ENCODE results near the gene EP400.
"Not testable (repeated sequence)": the region's sequence is repeated elsewhere in the genome, so short reads cannot be mapped to it uniquely, and the experiment has no call there.

The EP400 gene

DNA sequence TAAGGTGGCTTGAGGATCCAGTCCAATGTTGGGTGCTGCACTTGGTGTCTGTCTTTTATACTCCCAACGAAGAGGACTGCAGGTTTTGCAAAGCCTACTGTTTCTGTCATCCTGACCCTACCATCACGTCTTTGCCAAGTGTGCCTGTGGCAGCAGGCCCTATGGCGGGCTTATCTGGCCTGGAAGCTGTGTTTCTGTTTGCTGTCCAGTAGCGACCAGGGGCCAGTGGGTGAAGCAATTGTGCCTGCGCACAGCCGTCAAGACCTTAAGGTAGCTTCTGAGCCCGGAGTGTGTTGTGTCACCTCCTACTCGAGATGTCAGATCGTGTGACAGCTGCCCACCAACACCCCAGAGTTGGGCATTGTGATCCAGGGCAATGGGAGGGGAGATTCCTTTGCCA, 131.7 kb downstream of the EP400 start:
- DNase-seq (ENCODE audit: low read depth in 2 of 3, low spot score in 2 of 3): no peak

DNA sequence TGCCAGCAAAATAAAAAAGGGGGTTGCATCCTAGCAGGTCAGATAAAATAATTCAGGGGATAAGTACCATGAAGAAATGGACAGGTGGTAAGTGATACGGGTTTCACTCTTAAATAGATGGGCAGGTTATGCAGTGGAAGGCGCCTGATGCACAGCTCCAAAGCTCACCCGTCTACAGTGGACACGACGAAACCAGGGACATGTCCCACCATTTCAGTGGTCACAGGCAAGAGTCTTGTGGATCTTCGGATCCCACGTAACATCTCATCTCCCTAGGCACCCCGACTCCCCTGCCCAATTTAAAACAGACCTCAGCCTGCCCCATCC, 133.8 kb downstream of the EP400 start:
- no peak for DNase-seq (ENCODE audit: low read depth in 2 of 3, low spot score in 2 of 3)

DNA sequence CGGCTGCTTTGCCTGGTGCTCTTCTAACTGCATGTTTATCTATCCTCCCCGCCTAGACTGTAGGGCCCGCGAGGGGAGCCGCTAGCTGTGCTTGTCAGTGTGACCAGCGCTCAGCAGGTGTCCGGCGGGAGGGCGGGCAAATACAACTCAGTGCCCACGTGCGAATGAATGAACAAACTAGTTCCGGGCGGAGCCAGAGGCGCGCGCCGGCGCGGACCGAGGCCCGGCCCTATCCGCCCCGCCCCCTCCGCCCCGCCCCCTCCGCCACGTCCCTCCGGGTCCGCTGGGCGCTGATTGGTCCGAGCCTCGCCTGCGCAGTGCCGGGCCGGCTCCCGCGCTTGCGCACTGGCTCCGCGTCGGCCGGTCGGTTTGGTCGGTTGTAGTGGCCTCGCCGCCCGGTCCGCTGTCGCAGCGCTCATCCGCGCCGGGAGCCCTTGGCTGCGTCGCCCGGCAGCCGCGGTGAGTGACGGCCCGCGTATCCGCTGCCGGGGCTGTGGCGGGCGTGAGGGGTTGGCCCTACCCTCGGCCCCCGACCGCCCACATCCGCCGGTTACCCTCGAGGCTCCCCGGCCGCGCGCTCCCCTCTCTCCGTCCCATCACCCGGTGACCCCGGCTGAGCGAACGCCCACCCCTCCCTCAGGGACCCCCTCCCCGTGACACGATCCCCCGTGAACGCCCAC, 134.3 kb downstream of the EP400 start:
- DNase-seq (ENCODE audit: low read depth in 2 of 3, low spot score in 2 of 3): peak; percentile 63 to 83 (median 81)

DNA sequence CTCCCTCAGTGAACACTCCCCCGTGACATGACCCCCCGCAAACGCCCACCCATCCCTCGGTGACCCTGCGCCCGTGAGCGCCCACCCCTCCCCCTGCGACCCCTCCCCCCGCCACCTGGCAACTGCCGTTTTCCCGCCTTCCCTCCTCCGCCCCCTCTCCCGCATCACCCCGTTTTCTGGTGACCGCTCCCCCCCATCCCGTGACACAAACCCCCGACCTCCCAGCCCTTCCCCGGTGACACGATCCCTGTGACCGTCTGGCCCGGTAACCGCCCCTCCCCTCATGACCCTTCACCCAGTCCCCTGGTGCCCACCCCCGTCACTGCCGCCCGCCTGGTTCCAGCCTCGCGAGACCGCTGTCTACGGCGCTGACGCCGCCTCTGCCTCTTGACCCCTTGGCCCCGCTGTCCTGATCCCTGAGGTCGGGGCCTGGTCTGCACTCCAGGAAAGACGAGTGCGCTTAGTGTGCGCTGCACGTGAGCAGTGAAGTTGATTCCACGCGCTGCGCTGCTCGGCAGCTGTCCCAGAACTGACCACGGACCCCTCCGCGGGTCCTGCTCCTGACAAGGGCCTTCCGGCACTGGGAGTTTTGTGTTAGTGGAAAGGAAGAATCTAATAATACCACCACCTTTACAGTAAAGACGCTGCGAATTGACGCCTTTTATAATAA, 135.0 kb downstream of the EP400 start:
- DNase-seq (ENCODE audit: low read depth in 2 of 3, low spot score in 2 of 3): peak; percentile 25 to 29 (median 27)

DNA sequence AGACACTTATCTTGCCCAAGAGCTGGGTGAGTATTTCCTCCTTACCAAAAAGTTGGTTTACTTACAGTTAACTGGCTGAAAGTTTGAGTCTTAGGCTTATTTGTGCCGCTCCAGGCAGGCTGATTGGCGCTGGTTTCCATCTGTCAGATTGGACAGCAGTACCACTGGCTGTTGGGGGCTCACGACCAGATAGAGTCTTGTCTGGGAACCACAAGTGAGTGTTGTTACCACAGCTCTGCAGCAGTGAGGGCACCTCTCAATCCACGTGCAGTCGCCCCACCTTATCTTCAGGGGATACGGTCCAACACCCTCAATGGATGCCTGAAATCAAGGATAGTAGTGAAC, 135.5 kb downstream of the EP400 start:
- DNase-seq (ENCODE audit: low read depth in 2 of 3, low spot score in 2 of 3): no peak

DNA sequence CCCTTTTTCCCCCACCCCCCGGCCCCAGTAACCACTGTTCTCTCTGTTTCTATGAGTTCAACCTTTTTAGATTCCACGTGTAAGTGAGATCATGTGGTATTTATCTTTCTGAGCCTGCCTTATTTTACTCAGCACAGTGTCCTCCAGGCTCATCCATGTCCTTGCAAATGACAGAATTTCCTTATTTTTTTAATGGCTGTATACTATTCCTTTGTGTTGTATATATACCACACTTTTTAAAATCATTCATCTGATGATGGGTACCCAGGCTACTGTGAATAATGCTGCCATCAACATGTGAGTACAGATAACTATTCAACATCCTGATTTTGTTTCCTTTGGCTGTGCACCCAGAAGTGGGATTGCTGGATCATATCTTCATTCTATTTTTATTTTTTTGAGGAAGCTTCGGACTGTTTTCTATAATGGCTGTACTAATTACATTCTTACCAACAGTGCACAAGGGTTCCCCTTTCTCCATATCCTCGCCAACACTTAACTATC, 139.7 kb downstream of the EP400 start:
- DNase-seq (ENCODE audit: low read depth in 2 of 3, low spot score in 2 of 3): no peak

DNA sequence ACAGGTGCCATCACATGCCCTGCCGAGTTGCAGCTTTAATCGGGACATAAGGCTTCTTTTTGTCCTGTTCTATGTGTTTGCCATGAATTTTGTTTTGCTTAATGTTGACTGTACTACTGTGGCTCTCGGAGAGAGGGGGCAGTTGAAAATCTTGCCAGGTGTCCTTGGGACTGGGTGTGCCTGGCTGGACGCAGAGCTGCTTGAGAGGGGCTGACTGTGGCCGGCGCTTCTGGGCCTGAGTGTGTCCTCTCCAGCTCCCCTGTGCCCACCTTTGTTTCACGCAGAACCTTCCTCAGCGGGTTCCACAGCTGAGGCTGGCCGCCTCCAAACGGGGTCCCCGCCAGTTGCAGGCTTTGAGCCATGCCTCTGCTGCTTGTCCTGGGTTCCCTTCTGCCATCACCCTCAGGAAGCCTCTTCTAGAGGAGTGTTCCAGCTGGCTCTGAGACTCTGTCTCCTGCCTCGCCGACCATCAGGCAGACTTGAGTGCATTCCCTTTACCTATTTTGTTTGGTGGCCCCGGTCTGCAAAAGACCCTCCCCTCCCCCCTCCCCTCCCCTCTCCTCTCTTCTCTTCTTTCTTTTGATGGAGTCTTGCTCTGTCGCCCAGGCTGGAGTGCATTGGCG, 144.6 kb downstream of the EP400 start:
- DNase-seq (ENCODE audit: low read depth in 2 of 3, low spot score in 2 of 3): no peak

DNA sequence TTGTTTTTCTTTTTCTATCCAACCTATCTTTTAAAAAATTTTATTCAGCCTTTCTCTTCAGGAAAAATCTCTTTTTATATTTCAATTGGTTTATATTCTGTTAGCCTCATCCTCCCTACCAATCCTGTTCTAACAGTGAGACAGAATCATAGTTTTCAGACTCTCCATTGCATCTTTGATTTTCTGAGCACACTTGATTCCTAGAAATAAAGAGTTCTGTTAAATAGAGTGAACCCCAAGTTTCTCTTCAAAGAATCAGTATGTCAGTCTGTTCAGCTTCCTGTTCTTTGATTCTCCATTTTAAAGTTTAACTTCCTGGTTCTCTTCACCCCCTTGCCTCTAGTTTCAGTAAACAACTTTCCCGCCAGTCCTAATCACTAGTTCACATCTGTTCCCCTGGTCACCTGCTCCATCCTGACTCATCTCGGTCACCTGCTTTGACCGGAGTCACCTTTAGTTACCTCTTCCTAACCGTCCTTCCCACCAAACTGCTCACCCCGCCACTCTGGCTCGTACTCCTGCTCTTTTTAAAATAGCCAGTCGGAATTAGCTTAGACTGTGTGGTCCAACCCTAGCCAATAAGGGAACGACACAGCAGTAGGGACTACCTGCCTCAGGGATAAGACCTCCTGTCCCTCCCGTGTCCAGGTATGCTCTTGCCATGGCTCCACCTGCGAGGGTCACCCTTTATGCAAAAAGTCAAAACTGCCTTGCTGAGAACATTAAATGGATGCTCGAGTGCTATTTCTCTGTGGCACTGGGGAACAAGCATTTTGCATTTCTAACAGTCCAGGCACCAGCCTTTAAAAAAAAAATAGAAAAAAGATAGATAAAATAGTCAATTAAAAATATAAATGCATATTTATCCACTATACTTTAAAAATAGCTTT, 146.0 kb downstream of the EP400 start:
- no peak for DNase-seq (ENCODE audit: low read depth in 2 of 3, low spot score in 2 of 3)

DNA sequence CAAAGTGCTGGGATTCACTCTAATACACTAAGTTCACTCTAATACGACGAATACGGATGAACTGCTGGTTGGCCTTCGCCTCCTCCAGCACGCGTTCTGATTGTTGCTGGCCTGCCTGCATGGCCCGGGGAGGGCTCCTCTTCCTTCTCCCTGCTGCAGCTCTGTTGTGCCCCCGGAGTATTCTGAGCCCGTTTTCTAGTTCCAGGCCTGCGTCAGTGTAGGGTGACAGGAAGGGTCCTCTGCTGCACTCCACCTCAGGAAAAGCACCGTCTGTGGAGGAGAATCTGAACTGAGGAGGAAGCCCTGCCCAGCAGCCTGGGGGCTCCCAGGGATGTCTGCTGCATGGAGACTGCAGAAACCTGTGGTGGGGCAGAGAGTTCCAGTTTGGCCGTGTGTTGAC, 150.0 kb downstream of the EP400 start:
- no peak for DNase-seq (ENCODE audit: low read depth in 2 of 3, low spot score in 2 of 3)

DNA sequence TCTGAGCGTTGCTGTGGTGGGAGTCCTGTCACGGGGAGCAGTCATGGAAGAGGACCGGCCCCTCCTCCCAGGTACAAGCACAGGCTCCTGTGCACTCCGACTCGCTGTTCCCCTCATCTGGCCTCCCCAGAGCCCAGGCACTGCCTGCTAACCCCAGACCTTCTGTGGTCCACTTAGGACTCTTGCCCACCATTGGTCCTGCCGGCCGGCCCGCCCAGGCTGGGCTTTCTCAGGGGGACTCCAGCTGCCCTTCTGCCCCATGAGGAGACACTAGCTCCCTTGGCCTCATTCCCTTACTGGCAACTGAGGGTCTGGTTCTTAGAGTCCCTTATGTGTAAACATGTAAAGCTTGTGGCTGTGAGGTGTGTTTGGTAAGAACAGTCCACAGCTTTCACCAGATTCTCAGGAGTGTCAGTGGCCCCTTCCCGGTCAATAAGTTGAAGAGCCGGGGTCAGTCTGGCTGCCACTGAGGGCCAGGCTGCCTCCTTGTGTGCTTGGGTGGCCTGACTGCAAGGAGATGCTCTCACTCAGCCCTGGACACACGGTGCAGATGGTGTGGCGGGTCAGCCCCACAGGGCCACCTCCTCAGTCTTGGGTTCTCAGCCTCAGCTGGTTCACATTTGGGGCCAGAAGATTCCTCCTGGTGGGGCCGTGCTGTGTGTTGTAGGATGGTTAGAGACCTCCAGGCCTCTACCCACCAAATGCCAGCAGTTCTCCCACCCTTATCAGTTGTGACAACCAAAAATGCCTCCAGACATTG, 150.7 kb downstream of the EP400 start:
- DNase-seq (ENCODE audit: low read depth in 2 of 3, low spot score in 2 of 3): no peak

DNA sequence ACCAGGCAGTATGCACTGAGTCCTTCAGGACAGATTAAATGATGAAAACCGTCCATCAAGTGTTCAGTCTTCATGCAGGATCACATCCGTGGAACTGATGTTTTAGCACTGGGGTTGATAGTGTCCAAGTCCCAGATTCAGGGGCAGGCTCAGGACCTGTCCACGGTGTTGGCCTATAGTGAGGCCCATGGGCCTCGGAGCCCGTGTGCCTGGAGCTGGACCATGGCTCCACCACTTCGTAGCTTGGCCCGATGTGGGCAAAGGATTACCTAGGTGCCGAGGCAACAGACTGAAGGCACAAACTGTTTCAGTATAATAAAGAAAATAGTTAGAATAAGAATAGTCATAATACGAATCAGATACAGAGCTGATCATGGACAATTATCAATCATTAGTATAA, 152.6 kb downstream of the EP400 start:
- DNase-seq (ENCODE audit: low read depth in 2 of 3, low spot score in 2 of 3): no peak

DNA sequence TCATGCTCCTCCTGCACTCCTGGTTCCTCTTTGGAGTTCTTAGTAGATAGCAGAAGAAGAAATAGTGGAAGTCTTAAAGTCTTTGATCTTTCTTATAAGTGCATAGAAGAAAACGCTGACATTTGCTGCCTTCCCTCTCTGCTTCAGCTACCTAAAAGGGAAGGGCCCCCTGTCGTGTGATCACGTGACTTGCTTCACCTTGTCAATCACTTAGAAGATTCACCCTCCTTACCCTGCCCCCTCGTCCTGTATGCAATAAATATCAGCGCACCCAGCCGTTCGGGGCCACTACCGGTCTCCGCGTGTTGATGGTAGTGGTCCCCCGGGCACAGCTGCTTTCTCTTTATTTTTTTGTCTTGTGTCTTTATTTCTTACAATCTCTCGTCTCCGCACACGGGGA, 153.3 kb downstream of the EP400 start:
- DNase-seq (ENCODE audit: low read depth in 2 of 3, low spot score in 2 of 3): not testable (repeated sequence)

DNA sequence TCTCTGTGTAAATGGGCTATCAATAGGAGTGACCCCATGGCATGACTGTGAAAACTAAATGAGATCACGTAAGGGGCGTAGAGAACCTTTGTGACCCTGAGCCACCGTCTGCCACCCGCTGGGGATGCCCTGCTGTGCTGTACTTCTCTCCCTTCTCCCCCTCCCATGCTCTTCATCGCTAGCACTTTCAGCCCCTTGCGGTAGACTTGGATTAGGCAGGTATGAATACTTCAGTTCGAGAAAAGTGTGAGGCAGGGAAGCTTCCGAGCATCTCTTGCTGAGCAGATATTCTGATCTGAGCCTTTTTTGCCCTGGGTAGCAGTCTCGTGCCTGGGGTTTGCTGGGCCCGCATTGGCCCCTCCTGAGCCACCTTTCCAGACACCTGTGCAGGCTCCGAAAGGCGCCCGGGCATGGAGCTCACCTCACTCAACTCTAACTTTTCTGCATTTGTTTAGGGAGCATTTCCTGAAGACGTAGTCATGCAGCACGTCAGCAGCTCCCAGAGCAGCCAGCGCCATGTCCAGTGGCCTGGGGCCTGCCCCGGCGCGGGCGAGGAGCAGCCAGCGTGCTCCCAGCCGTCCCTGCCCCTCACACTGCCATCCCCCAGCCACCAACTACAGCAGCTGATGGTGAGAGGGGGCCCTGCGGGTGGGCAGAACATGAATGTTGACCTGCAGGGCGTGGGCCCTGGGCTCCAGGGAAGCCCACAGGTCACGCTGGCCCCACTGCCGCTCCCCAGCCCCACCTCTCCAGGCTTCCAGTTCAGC, 154.0 kb downstream of the EP400 start:
- DNase-seq (ENCODE audit: low read depth in 2 of 3, low spot score in 2 of 3): no peak

DNA sequence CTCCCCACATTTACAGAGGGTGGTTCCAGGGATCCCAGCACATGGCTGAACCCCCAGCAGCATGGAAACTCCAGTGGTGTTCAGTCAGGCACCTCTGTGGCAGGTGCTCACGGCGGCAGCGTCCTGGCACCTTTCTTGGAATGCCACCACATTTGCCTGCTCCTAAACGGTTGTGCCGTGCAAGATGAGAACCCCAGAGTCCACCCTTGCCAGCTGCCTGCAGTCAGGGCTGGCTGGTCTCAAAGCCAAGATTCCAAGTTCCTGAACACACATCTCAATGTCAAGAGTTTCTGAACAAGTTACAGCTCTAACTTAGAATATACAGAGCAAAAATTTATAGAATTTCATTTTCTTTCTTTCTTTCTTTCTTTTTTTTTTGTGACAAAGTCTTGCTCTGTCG, 155.7 kb downstream of the EP400 start:
- no peak for DNase-seq (ENCODE audit: low read depth in 2 of 3, low spot score in 2 of 3)

DNA sequence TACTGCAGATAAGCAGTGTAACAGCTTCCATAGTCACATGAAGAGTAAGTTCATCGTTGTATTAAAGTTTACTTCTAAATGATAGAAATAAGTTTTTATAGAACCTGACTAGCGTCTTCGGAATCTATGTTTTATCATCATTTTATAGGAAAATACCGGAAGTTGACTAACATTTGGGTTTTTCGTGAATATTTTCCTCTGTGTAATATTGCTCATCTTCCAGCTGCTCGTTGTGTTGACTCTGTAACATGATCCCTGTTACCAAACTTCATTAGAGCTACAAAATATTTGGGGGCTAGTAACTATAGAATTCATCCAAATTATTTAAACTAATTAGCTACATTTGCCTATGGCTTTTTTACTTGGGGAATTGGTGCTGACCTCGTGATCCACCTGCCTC, 157.2 kb downstream of the EP400 start:
- no peak for DNase-seq (ENCODE audit: low read depth in 2 of 3, low spot score in 2 of 3)

DNA sequence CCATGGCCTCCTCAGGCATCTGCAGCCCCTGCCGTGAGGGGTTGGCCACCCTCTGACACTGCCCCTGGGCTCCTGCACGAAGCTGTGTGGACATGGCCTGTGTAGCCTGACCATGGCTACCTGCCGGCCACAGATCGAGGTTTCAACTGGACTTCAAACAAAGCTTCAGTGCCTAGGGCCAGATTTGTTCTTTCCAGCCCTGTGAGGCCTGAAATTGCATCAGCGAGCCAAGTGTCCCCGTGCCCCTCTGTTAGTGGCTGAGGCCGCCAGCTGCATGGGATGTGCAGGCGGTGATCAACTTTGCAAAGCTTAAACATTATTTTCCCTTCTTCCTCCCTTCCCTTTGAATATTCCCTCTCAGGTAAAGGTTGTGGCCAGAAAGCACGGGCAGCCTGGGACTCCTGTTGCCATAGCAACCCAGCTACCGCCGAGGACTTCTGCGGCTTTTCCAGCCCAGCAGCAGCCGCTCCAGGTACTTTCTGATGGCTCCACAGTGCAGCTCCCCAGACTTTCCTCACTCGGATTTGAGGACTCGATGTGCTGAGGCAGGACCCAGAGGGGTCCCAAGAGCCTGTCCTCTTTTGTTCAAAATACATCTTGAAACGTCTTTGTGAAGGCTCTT, 158.6 kb downstream of the EP400 start:
- DNase-seq (ENCODE audit: low read depth in 2 of 3, low spot score in 2 of 3): no peak

DNA sequence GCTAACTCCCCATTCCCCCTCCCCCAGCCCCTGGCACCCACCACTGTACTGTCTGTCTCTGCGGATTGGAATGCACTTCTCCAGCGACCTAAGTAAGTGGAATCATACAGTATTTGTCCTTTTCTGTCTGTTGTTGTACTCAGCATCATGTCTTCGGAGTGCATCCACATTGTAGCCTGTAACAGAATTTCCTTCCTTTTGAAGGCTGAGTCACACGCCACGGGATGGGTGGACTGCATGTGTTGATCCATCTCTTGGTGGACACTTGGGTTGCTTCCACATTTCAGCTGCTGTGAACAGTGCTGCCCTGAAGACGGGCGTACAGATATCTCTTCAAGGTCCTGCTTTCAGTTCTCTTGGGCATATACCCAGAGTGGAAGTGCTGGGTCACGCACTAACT, 160.0 kb downstream of the EP400 start:
- DNase-seq (ENCODE audit: low read depth in 2 of 3, low spot score in 2 of 3): no peak

DNA sequence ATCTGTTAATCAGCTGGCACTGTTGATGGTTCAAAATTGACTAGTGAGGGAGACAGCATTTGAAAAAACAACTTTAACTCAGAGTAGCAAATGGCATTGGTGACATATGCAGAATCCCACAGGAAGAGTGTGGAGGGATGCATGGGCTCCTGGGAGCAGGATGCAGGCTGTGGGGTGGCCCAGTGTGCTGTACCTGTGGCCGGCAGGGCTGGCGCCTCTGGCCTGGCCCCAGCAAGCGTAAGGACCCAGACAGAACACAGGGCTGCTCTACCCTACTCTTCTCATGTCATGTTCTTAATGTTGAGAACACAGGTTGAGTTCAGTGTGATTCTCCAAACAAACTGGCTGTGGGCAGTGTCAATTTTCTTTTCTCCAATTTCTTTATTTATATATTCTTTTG, 160.9 kb downstream of the EP400 start:
- DNase-seq (ENCODE audit: low read depth in 2 of 3, low spot score in 2 of 3): no peak

DNA sequence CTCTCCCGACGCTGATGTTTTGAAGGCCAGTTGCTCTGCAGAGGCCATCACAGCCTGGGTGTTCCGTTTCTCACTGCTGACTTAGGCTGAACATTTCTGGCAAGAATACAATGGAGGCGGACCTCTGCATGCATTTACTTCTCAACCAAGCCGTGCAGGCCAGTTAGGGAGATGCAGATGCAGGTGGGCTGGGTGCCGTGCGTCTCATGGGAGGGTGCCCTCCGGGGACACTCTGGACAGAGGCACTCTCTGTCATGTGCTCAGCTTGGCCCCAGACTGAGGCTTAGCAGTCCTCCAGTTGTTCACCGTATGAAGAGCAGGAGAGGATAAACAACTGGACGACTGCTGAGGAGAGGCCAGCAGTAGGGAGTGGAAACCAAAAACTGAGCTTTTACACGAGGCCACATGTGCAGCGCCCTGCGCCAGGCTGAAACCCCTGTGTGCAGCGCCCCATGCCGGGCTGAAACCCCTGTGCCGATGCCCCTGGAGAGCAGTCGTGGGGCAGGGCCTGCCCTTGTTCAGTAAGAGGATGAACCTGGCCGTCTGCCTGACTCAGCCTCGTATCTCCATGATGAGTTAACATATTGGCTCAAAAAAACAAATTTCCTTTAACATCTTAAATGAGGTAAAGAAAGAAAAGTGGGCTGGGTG, 162.0 kb downstream of the EP400 start:
- DNase-seq (ENCODE audit: low read depth in 2 of 3, low spot score in 2 of 3): no peak
